Left ventricle myocardium inferior (tissue), 1 donor: ENCODE measurements around the gene FGD4. TPM values are rescaled to one million over a fixed set of nuclear protein-coding genes. Genes with fewer than 3 reads are reported as not detected.

Experiments
- DNase-seq: peaks from one replicate; pipeline ENCODE4 v3.0.0-alpha.2; 2020
- H3K27ac ChIP-seq: fragments of 200-600 bp; replicated peaks from 2 replicates; pipeline ENCODE4 v1.8.0; 2021
- H3K27me3 ChIP-seq: fragments of 200-600 bp; 2 replicates; pipeline ENCODE4 v1.8.0; 2021; ENCODE audit warnings: low read depth
- H3K36me3 ChIP-seq: fragments of 200-600 bp; 2 replicates; pipeline ENCODE4 v1.8.0; 2021
- H3K4me1 ChIP-seq: fragments of 200-600 bp; 2 replicates; pipeline ENCODE4 v1.8.0; 2021
- H3K4me3 ChIP-seq: fragments of 200-600 bp; 2 replicates; pipeline ENCODE4 v1.8.0; 2021; ENCODE audit warnings: mild to moderate bottlenecking, moderate library complexity
- H3K9me3 ChIP-seq: fragments of 200-600 bp; replicated peaks from 2 replicates; pipeline ENCODE4 v1.8.0; 2021
- intact Hi-C: fragments of 100-400 bp; cut with micrococcal nuclease; formaldehyde crosslinking; loops from one replicate; pipeline ENCODE4 v1.11.0; 2022
- total RNA-seq: library from RNA; stranded (reverse); fragmentation: NEBNext Ultra II Directional; extraction: Animal tissue kit (Norgen Biotek cat#: 25700); gene quantifications from one replicate; pipeline ENCODE4 v1.2.1, GENCODE V29; 2021
- TF ChIP-seq, protein P1 (sequence below): fragments of 200-600 bp; IDR thresholded peaks from 2 replicates; pipeline ENCODE4 v1.8.0; 2021; ENCODE audit warnings: antibody characterized with exemption, mild to moderate bottlenecking, borderline replicate concordance
- donor health status: DM: no; HTN: yes; CAD: no; lungs with severe emphysema.

Gene FGD4
- total RNA-seq, 1 donor from 2014 or later = 30.5 TPM

DNA sequence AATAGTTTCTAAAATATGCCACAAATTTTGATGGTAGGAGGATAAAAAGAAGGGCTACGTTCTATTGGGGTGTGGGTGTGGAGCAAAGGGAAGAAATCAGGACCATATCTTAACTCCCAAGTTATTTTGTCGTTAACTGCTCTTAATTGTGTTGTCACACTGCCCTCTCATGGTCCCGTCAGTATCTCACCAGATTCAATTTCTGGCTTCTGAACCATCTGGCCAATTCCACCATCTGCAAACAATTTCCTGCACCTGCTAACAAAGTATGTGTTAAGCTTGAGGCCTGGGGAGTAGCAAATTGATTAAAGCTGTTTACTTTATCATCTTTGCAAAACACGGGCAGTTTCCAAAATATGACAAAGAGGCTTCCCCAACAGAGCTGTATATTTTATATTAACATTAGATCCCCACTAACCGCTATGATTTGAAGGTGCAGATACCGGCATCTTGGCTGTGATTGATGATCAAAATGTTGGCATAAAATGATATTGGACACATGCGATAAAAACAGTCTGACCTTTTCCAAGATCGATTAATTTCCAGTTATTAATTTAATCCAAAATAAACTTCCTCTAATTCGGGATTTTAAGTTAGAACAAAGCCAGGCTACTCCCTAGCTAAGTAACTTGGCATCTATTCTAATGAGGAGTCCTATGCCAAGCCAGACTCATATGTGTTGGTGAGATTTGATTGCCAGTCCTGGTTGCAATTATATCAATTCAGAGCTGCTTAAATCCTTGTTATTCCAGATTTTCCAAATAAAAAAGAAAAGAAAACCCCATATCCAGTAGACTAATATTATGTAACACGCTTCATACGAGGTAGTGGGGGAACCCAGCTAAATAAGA lies 272.8 kb downstream of the FGD4 start:
- Histone ChIP-seq H3K9me3 (peaks cover 4% of the 10 kb centered on the region), H3K36me3 (no peaks in the 10 kb centered on the region), H3K27me3 (no peaks in the 10 kb centered on the region), H3K27ac (no peak overlapping the region), H3K4me3 (no peak overlapping the region), H3K4me1 (peaks cover 3% of the 10 kb centered on the region)
- intact Hi-C loops = loop anchor here (5.0 kb wide), 1 partner anchor 305 kb away; no protein-coding TSS in a partner anchor
- TF ChIP-seq, protein P1, sequence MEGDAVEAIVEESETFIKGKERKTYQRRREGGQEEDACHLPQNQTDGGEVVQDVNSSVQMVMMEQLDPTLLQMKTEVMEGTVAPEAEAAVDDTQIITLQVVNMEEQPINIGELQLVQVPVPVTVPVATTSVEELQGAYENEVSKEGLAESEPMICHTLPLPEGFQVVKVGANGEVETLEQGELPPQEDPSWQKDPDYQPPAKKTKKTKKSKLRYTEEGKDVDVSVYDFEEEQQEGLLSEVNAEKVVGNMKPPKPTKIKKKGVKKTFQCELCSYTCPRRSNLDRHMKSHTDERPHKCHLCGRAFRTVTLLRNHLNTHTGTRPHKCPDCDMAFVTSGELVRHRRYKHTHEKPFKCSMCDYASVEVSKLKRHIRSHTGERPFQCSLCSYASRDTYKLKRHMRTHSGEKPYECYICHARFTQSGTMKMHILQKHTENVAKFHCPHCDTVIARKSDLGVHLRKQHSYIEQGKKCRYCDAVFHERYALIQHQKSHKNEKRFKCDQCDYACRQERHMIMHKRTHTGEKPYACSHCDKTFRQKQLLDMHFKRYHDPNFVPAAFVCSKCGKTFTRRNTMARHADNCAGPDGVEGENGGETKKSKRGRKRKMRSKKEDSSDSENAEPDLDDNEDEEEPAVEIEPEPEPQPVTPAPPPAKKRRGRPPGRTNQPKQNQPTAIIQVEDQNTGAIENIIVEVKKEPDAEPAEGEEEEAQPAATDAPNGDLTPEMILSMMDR = peak; percentile 78
- no peak for DNase-seq

DNA sequence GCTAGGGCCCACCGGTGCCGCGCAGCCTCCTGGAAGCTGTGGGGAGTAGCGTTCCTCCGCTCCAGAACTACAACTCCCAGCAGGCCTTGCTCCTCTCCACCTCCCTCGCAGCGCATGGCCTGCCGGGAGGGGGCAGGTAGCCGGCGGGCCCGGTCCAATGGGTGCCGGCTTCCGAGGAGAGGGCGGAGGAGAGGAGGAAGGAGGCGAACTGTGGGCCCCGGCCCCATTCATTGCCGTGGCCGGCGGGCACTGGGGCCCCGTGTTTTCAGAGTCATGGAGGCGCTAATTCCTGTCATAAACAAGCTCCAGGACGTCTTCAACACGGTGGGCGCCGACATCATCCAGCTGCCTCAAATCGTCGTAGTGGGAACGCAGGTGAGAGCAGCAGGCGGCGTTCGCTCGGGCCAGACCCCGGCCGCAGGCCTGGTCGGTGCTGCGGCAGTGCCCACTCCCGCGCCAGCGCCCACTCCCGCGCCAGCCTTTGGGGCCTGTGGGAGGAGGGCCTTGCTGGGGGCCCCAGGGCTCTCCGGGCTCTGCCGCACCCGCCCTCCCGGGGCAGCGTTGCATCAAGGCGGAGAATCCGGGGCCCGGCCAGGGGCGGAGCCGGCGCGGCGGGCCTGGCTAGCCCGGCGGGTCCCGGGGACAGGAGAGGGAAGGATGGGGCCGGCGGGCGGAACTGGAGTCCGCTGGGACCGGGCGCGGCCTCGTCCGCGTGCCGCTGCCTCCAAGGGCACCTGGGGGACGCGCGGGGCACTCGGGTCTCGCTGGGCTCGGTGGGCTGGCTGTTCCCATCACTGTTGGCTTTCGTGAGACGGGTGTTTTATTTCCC lies 279.9 kb downstream of the FGD4 start, which contains the start of gene DNM1L:
DNM1L (plus strand) TSS at position 211 of the 829 bp plus-strand sequence; CDS start at position 274, 63 bp downstream.
- H3K27ac ChIP-seq = peak within 1 kb of the TSS; percentile 97
- peaks cover 29% of the 10 kb centered on the region for H3K4me1 ChIP-seq
- H3K27me3 ChIP-seq = no peaks in the 10 kb centered on the region
- intact Hi-C loops = no loop called here
- TF ChIP-seq, protein P1 = peak; percentile 36
- no peaks in the 10 kb centered on the region for H3K9me3 ChIP-seq
- H3K4me3 ChIP-seq = peak within 1 kb of the TSS; percentile 90
- DNase-seq = peak; percentile 93
- no peaks in the 10 kb centered on the region for H3K36me3 ChIP-seq

DNA sequence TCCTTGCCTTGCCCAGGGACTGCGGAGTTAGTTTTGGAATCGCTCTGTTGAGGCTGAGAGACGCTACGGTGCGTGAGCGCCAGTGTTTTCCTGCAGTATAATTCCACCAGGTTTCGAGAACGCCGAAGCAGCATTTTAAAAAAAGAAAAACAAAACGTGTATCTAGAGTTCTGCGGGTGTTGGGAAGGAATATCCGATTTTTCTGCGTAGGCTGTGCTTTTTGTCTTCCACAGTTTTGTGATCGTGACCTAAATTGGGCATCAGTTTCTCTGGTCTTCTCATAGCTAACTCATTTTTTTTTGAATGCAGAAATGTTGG lies 280.5 kb downstream of the FGD4 start:
- Histone ChIP-seq H3K27ac (peak overlapping the region; percentile 97), H3K4me1 (peaks cover 29% of the 10 kb centered on the region), H3K27me3 (no peaks in the 10 kb centered on the region), H3K9me3 (no peaks in the 10 kb centered on the region), H3K36me3 (no peaks in the 10 kb centered on the region), H3K4me3 (peak overlapping the region; percentile 90)
- intact Hi-C loops = no loop called here
- DNase-seq = no peak
- TF ChIP-seq, protein P1 = no peak

DNA sequence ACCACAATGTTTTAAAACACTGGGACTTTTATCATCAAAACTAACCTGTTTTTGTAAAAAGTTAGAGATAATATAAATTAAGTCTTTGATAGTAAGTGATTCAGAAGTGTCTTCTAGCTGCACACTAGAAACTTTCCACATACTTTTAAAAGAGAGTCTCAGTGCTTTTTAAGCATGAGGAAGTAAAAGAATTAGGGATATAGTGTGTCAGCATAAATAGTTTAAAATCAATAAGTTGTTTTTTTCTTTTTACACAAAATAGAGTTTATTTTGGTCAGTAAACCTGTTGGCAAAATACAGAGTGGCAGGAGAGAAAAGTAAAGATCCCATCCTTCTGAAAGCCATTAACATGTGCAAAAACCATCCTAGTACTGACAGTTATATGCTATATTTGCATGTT lies 281.4 kb downstream of the FGD4 start:
- TF ChIP-seq, protein P1 = no peak
- H3K4me3 ChIP-seq = peak overlapping the region; percentile 90
- H3K36me3 ChIP-seq = no peaks in the 10 kb centered on the region
- no peaks in the 10 kb centered on the region for H3K9me3 ChIP-seq
- intact Hi-C loops = no loop called here
- H3K4me1 ChIP-seq = peaks cover 29% of the 10 kb centered on the region
- DNase-seq = no peak
- no peaks in the 10 kb centered on the region for H3K27me3 ChIP-seq
- peak overlapping the region; percentile 97 for H3K27ac ChIP-seq

DNA sequence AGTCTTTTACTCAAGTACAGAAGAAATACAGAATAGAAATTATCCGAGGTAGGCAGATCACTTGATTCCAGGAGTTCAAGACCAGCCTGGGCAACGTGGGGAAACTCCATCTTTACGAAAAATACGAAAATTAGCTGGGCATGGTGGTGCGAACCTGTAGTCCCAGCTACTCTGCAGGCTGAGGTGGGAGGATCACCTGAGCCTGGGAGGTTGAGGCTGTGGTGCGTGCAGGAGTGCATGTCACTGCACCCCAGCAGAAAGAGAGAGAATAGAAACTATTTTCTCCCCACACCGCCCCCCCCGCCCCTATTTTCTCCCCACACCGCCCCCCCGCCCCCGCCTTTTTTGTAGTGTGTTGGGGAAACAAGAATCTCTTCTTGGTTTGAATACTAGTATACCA lies 281.9 kb downstream of the FGD4 start:
- H3K27ac ChIP-seq = peak overlapping the region; percentile 97
- TF ChIP-seq, protein P1 = no peak
- peaks cover 29% of the 10 kb centered on the region for H3K4me1 ChIP-seq
- H3K36me3 ChIP-seq = no peaks in the 10 kb centered on the region
- H3K9me3 ChIP-seq = no peaks in the 10 kb centered on the region
- no peak for DNase-seq
- intact Hi-C loops = no loop called here
- no peaks in the 10 kb centered on the region for H3K27me3 ChIP-seq
- H3K4me3 ChIP-seq = no peak overlapping the region
